G401.6 (cell line): ENCODE results near the gene PACSIN3.
"Not testable (repeated sequence)": the region's sequence is repeated elsewhere in the genome, so short reads cannot be mapped to it uniquely, and the experiment has no call there.

Experiments
- FAIRE-seq: peaks from 2 replicates; lab custom pipeline; 2012; peaks lifted over from hg19 to GRCh38; lab: Jason Lieb, UNC

PACSIN3 gene

GRCh38 chr11:47191137-47191536, 4.9 kb upstream of the PACSIN3 start:
- not testable (repeated sequence) for FAIRE-seq

GRCh38 chr11:47189100-47189834, 3.0 kb upstream of the PACSIN3 start:
- no peak for FAIRE-seq

- no peak for FAIRE-seq
These were observed 2.0 kb upstream of the PACSIN3 start for GRCh38 chr11:47188259-47188658.

DNA sequence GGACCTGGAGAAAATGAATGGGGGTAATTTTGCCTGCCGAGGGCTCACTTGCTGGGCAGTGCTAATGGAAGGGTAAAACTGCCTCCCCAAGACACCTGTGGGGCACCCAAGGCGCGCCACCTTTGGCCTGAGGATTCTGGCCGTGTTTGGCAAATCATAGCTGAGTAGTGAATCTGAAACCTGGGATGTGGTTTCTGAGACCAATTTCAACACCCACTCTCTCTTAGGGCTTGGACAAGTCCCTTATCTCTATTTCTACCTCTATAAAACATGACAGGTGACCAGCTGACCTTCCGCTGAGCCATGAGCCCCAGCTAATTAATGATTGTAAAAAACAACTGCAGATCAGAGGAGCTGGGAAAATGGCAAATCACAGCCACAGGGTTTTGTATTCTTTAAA, 1.5 kb upstream of the PACSIN3 start:
- no peak for FAIRE-seq

GRCh38 chr11:47186700-47187695, 764 bp upstream of the PACSIN3 start:
- FAIRE-seq, result peak; percentile 66

GRCh38 chr11:47185305-47186075, 744 bp downstream of the PACSIN3 start:
- FAIRE-seq, result peak; percentile 11

- FAIRE-seq, result no peak
These were observed 1.4 kb downstream of the PACSIN3 start for GRCh38 chr11:47184711-47185304.

- no peak for FAIRE-seq
These were observed 2.3 kb downstream of the PACSIN3 start for GRCh38 chr11:47183969-47184368.

GRCh38 chr11:47183031-47183856, 3.0 kb downstream of the PACSIN3 start:
- FAIRE-seq, result no peak

GRCh38 chr11:47182380-47182779, 3.9 kb downstream of the PACSIN3 start:
- no peak for FAIRE-seq

- no peak for FAIRE-seq
These were observed 5.0 kb downstream of the PACSIN3 start for GRCh38 chr11:47181271-47181670.

DNA sequence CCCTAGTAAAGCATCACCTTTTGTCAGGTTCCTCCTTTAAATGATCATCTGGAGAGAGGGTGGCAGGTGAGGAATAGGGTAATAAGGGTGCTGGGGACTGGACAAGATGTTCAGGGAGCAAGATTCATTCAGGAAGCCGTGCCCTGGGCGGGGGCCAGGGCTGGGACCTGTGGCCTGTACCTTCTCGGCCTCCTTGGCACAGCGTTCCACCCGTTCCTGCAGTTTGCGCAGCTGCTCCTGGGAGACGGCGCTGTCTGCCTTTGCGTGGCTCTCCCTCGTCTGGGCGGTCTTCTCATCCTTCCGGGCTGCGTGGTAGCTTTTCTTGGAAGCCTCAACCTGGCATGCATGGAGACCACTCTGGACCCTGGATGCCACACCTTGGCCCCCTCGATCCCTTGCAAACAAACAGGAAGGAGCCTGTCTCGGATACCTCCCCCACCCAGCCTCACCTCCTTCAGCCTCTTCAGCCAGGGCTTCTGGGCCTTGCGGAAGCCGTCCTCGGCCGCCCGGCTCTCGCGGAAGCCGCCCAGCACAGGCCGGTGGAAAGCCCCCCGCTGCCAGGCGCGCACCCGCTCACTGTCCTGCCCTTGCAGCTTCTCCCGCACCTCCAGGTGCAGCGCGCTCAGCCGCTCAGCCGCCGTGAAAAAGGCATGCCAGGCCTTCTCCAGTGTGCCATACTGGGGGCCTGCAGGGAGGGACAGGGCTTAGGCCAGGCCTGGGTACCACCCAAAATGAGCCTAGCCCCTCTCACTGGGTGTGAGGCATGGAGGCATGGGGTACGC, 6.0 kb downstream of the PACSIN3 start:
- no peak for FAIRE-seq

DNA sequence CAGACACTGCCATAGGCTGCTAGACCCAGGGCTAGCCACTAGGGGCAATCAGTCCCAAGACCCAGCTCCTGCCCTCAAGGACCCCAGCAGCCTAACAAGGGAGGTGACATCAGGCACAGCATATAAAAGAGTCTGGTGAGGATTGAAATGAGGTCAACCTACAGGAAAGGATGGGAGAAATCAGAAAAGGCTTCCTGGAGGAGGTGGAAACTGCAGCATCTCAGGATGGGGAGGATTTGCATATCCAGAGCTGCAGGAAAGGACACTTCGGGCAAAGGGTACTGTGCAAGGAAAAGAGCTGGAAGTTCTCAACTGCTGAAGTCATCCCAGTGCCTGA, 6.6 kb downstream of the PACSIN3 start:
- peak; percentile 52 for FAIRE-seq

DNA sequence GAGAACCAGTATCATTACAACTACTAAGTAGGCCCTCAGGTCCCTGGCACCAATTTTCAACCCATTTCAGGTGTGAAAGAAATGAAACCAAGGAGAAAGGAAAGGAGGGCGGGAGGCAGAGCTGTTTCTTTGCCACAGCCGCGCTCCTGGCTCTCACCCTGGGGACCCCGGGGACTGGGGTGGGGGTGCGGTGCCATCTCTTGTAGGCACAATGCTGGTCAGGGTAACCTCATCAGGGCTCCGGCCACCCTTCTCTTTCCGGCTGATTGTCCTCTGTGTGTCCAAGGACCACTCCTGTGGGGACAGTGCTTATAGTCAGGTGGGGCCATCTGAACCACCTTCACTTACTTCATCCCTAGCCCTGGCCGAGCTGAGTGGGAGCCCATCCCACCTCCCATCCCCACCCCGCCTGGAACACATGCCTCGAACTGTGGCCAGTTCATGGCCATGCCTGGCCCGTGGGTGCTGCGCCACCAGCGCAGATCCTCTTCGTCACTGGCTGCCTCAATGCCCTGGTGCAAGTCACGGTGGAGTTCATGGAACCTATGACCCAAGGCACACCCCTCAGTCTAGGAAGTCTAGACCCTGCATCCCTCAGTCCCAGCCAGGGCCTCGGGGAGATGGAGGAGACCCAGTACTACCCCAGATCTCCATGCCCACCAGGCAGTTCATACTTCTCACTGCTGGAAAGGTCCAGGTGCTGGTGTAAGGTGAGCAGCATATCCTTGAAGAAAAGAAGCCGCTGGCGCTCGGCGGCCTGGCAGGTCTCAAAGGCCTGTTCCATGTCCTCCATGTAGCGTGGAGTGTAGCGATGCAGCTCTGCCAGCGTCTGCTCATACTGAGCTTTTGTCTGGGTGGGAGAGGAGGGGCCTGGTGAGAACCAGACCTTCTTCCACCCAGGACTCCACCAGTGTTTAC, 7.2 kb downstream of the PACSIN3 start:
- no peak for FAIRE-seq

DNA sequence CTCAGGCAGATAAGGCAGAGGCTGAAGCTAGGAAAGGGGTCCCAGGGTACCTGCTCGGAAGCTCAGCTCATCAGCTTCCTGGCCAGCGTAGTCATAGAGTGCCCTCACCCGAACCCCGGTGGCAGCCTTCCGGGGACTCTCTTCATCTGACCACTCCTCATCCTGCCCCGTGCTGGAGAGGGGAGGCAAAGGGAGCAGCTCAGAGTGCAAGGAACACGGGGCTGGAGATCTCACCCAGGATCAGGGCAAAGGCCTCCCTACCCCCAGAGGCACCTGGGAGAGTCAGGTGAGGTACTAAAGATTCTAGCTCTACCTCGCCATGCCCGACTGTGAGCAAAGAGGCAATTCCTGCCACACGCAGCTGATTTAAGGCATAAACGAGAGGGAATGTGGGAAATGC, 7.9 kb downstream of the PACSIN3 start:
- FAIRE-seq, result no peak

- FAIRE-seq, result no peak
These were observed 8.4 kb downstream of the PACSIN3 start for GRCh38 chr11:47177846-47178245.

DNA sequence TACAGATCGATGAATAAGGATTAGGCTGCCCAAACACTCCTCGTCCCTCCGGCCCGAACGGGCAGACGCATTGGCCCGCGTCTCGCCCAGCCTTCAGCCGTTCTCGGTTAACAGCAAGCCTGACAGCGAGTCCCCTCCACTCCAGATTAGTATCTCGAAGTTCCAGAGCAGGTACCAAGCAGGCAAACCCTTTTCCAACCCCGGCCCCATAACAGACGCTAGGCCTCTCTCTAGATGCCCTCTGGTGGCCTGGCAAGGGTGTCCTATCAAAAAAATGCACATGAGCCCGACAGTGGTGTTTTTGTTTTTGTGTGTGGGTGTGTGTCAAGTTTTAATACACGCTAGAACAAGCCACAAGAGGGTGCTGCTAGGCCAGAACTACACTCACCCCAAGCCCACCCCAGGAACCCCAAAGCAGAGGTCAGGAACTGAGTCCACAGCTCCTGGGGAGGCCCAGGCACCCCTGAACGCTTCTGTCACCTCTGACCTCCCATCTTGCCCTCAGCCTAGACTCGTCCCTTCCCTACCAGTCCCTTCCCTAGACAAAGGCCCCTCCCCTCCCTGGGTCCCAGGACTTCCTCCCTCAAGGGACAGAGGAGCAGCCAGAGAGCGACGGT, 8.9 kb downstream of the PACSIN3 start:
- peak; percentile 42 for FAIRE-seq

GRCh38 chr11:47176328-47177228, 9.7 kb downstream of the PACSIN3 start, which contains the start of gene ARFGAP2:
Gene ARFGAP2, minus strand, starts transcription at chr11:47176879. Its CDS starts 26 bp downstream, at chr11:47176853.
- peak; percentile 66 for FAIRE-seq
